ENCODE data around the gene SLC6A11.

SLC6A11 gene

GRCh38 chr3:10883478-10884234, 67.6 kb downstream of the SLC6A11 start:
- in situ Hi-C loops (cut with MboI; ENCODE audit: low sequenced_read_pairs): no loop called here

GRCh38 chr3:10887015-10887414, 71.0 kb downstream of the SLC6A11 start:
- in situ Hi-C loops (cut with MboI; ENCODE audit: low sequenced_read_pairs): no loop called here

GRCh38 chr3:10888518-10889090, 72.6 kb downstream of the SLC6A11 start:
- in situ Hi-C loops (cut with MboI; ENCODE audit: low sequenced_read_pairs): no loop called here

GRCh38 chr3:10889206-10889960, 73.4 kb downstream of the SLC6A11 start:
- in situ Hi-C loops (cut with MboI; ENCODE audit: low sequenced_read_pairs): no loop called here

- in situ Hi-C loops (cut with MboI; ENCODE audit: low sequenced_read_pairs): no loop called here
These were observed 74.6 kb downstream of the SLC6A11 start for GRCh38 chr3:10890665-10891064.

GRCh38 chr3:10892622-10893021, 76.6 kb downstream of the SLC6A11 start:
- in situ Hi-C loops (cut with MboI; ENCODE audit: low sequenced_read_pairs): no loop called here

- in situ Hi-C loops (cut with MboI; ENCODE audit: low sequenced_read_pairs): no loop called here
These were observed 85.4 kb downstream of the SLC6A11 start for GRCh38 chr3:10901296-10901945.

GRCh38 chr3:10907262-10907661, 91.2 kb downstream of the SLC6A11 start:
- in situ Hi-C loops (cut with MboI; ENCODE audit: low sequenced_read_pairs): no loop called here

- in situ Hi-C loops (cut with MboI; ENCODE audit: low sequenced_read_pairs): no loop called here
These were observed 94.3 kb downstream of the SLC6A11 start for GRCh38 chr3:10910367-10910766.

- in situ Hi-C loops (cut with MboI; ENCODE audit: low sequenced_read_pairs): no loop called here
These were observed 95.4 kb downstream of the SLC6A11 start for GRCh38 chr3:10911350-10912002.

- in situ Hi-C loops (cut with MboI; ENCODE audit: low sequenced_read_pairs): no loop called here
These were observed 96.8 kb downstream of the SLC6A11 start for GRCh38 chr3:10912786-10913185.

GRCh38 chr3:10915376-10915775, 99.3 kb downstream of the SLC6A11 start:
- in situ Hi-C loops (cut with MboI; ENCODE audit: low sequenced_read_pairs): no loop called here

GRCh38 chr3:10917176-10917575, 101.1 kb downstream of the SLC6A11 start:
- in situ Hi-C loops (cut with MboI; ENCODE audit: low sequenced_read_pairs): no loop called here

- in situ Hi-C loops (cut with MboI; ENCODE audit: low sequenced_read_pairs): no loop called here
These were observed 102.0 kb downstream of the SLC6A11 start for GRCh38 chr3:10918011-10918410.

- in situ Hi-C loops (cut with MboI; ENCODE audit: low sequenced_read_pairs): no loop called here
These were observed 103.6 kb downstream of the SLC6A11 start for GRCh38 chr3:10919636-10920035.

- in situ Hi-C loops (cut with MboI; ENCODE audit: low sequenced_read_pairs): no loop called here
These were observed 109.6 kb downstream of the SLC6A11 start for GRCh38 chr3:10925436-10926255.

- in situ Hi-C loops (cut with MboI; ENCODE audit: low sequenced_read_pairs): no loop called here
These were observed 110.3 kb downstream of the SLC6A11 start for GRCh38 chr3:10926256-10926810.

- in situ Hi-C loops (cut with MboI; ENCODE audit: low sequenced_read_pairs): no loop called here
These were observed 110.9 kb downstream of the SLC6A11 start for GRCh38 chr3:10926811-10927521.

GRCh38 chr3:10927551-10927950, 111.5 kb downstream of the SLC6A11 start:
- in situ Hi-C loops (cut with MboI; ENCODE audit: low sequenced_read_pairs): no loop called here

Data from HL-60/S4 (cell line).